Body of pancreas (tissue), 4 donors: ENCODE results near the gene ZC3H12C. TPM values are rescaled to one million over a fixed set of nuclear protein-coding genes. Genes with fewer than 3 reads are reported as not detected.

Experiments
- ATAC-seq: fragments of 150-250 bp; one replicate; pipeline ENCODE4 v1.9.1; 2016
- DNase-seq, 4 donors: peaks; one replicate each; pipeline ENCODE4 v3.0.0-alpha.2; 2019
- H3K27ac ChIP-seq, 4 donors: fragments of 200-600 bp; sonication (generic); 1 replicate in 3 of 4; 2 replicates in 1 of 4; pipeline versions ENCODE4 v1.5.1 to v1.6.1; 2016 to 2019; ENCODE audit warnings: mild to moderate bottlenecking in 1 of 4, mixed read lengths in 1 of 4, moderate library complexity in 1 of 4
- H3K27me3 ChIP-seq, 2 donors: fragments of 200-600 bp; sonication (generic); one replicate each; pipeline ENCODE4 v1.6.0; 2016; ENCODE audit warnings: mild to moderate bottlenecking in 1 of 2
- H3K36me3 ChIP-seq, 2 donors: fragments of 200-600 bp; sonication (generic); replicated peaks in 1 of 2; 2 replicates each; pipeline ENCODE4 v1.5.1; 2016; ENCODE audit warnings: low read depth in 2 of 2; ENCODE audit not compliant: insufficient read depth in 1 of 2
- H3K4me1 ChIP-seq: fragments of 200-600 bp; sonication (generic); one replicate; pipeline ENCODE4 v1.6.0; 2016
- H3K4me3 ChIP-seq, 2 donors: fragments of 200-600 bp; sonication (generic); 1 replicate in 1 of 2; 2 replicates in 1 of 2; pipeline ENCODE4 v1.5.1; 2016 to 2019
- H3K9me3 ChIP-seq, 3 donors: fragments of 200-600 bp; sonication (generic); 1 replicate in 2 of 3; 2 replicates in 1 of 3; pipeline ENCODE4 v1.5.1; 2016
- CTCF ChIP-seq, 7 experiments: fragments of 450-650 bp in 4 of 7; fragments of 200-600 bp in 3 of 7; sonication (generic) in 3 of 7; IDR thresholded peaks; one replicate each; pipeline ENCODE4 v1.5.1; 2016 to 2019; ENCODE audit warnings: antibody characterized with exemption in 7 of 7
- POLR2A ChIP-seq, 3 donors: fragments of 450-650 bp; IDR thresholded peaks; one replicate each; pipeline ENCODE4 v1.6.1; 2016; ENCODE audit warnings: antibody characterized with exemption in 3 of 3, mild to moderate bottlenecking in 2 of 3
- WGBS, 2 donors: methylation state at CpG; one replicate each; pipeline ENCODE4 v1.1.5; 2017; 5-methylcytosine and 5-hydroxymethylcytosine counted together
- intact Hi-C: fragments of 100-400 bp; cut with DNase I; formaldehyde crosslinking; loops from one replicate; pipeline ENCODE4 v1.15.1; 2023
- total RNA-seq, 2 donors: library from RNA; depleted of rRNA; stranded (reverse); fragments of >200 nt; gene quantifications; one replicate each; pipeline ENCODE4 v1.1.0, GENCODE V29; 2016

The ZC3H12C gene
- total RNA-seq, 2 donors from 2014 or later: 7.3 to 7.8 TPM

- no peak for ATAC-seq
- WGBS, 2 donors: 21 to 35% methylated on average over 2 of the region's 2 CpGs
- Histone ChIP-seq H3K4me3 (no peak overlapping the region), H3K9me3 (no peaks in the 10 kb centered on the region), H3K27ac (no peak overlapping the region), H3K36me3 (no peaks in the 10 kb centered on the region), H3K4me1 (no peaks in the 10 kb centered on the region), H3K27me3 (no peaks in the 10 kb centered on the region)
- intact Hi-C loops: no loop called here
- DNase-seq: no peak
- no peak for TF ChIP-seq CTCF (IDR thresholded peaks at IDR 0.05)
Observed at GRCh38 chr11:110128161-110128560, 35.0 kb downstream of the ZC3H12C start.

- no peak overlapping the region for H3K27ac ChIP-seq
- intact Hi-C loops: no loop called here
- H3K9me3 ChIP-seq: no peaks in the 10 kb centered on the region
- no peak overlapping the region for H3K4me3 ChIP-seq
- ATAC-seq: no peak
- TF ChIP-seq POLR2A (IDR thresholded peaks at IDR 0.05) (no peak), CTCF (IDR thresholded peaks at IDR 0.05) (no peak)
- H3K36me3 ChIP-seq: no peaks in the 10 kb centered on the region
- H3K27me3 ChIP-seq: no peaks in the 10 kb centered on the region
- no peak for DNase-seq
- 72 to 74% methylated on average over 10 of the region's 10 CpGs for WGBS, 2 donors
- H3K4me1 ChIP-seq: no peaks in the 10 kb centered on the region
Observed at GRCh38 chr11:110130642-110131238, 37.5 kb downstream of the ZC3H12C start.

- ATAC-seq (no peak), DNase-seq (no peak)
- H3K27me3 ChIP-seq: no peaks in the 10 kb centered on the region
- no peaks in the 10 kb centered on the region for H3K9me3 ChIP-seq
- intact Hi-C loops: no loop called here
- WGBS, 2 donors: 85 to 92% methylated on average over 6 of the region's 6 CpGs
- no peaks in the 10 kb centered on the region for H3K36me3 ChIP-seq
- H3K27ac ChIP-seq: no peak overlapping the region
- H3K4me1 ChIP-seq: no peaks in the 10 kb centered on the region
- TF ChIP-seq POLR2A (IDR thresholded peaks at IDR 0.05) (no peak), CTCF (IDR thresholded peaks at IDR 0.05) (no peak)
- H3K4me3 ChIP-seq: no peak overlapping the region
Observed at GRCh38 chr11:110131386-110132123, 38.4 kb downstream of the ZC3H12C start.

- no peaks in the 10 kb centered on the region for H3K9me3 ChIP-seq
- H3K36me3 ChIP-seq: no peaks in the 10 kb centered on the region
- WGBS, 2 donors: 74 to 78% methylated on average over 2 of the region's 2 CpGs
- H3K4me3 ChIP-seq: no peak overlapping the region
- ATAC-seq: no peak
- no peak for DNase-seq
- H3K27me3 ChIP-seq: no peaks in the 10 kb centered on the region
- no peak for TF ChIP-seq CTCF (IDR thresholded peaks at IDR 0.05)
- H3K4me1 ChIP-seq: no peaks in the 10 kb centered on the region
- intact Hi-C loops: no loop called here
- no peak overlapping the region for H3K27ac ChIP-seq
Observed at GRCh38 chr11:110133160-110133559, 40.0 kb downstream of the ZC3H12C start.

- Histone ChIP-seq H3K27ac (no peak overlapping the region), H3K4me3 (no peak overlapping the region), H3K4me1 (no peaks in the 10 kb centered on the region), H3K9me3 (no peaks in the 10 kb centered on the region), H3K27me3 (no peaks in the 10 kb centered on the region), H3K36me3 (no peaks in the 10 kb centered on the region)
- DNase-seq (no peak), ATAC-seq (no peak)
- 89 to 90% methylated on average over 6 of the region's 6 CpGs for whole genome bisulfite sequencing, 2 donors
- TF ChIP-seq POLR2A (IDR thresholded peaks at IDR 0.05) (no peak), CTCF (IDR thresholded peaks at IDR 0.05) (no peak)
- intact Hi-C loops: no loop called here
Observed at GRCh38 chr11:110134110-110134509, 40.9 kb downstream of the ZC3H12C start.
